HG03460 (cell line): ENCODE results near the gene CASKIN2.

Experiments used
- ATAC-seq: cut with Tn5 transposase; IDR thresholded peaks from one replicate; pipeline ENCODE4 v1.9.1; 2021; ENCODE audit not compliant: unreplicated experiment

Gene CASKIN2

DNA sequence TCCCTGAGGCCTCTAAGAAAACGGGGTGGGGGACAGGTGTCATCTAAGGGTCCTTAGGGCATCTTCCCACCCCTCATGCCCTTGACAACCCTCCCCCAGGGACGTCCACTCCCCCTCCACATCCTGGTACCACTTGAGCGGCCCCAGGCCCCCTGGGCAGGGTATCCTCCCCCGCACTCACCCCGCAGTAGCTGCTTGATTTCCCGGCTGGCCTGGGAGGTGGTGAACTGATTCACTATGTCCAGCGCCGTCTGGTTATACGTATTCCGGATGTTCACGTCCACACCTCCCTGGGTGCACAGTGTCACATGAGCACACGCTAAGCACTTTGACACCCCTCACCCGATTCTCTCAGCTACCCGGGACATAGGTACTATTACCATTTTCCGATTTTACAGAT lies 9.7 kb downstream of the CASKIN2 start:
- no peak for ATAC-seq

- ATAC-seq = no peak
These were observed 10.3 kb downstream of the CASKIN2 start for GRCh38 chr17:75505152-75505409.

DNA sequence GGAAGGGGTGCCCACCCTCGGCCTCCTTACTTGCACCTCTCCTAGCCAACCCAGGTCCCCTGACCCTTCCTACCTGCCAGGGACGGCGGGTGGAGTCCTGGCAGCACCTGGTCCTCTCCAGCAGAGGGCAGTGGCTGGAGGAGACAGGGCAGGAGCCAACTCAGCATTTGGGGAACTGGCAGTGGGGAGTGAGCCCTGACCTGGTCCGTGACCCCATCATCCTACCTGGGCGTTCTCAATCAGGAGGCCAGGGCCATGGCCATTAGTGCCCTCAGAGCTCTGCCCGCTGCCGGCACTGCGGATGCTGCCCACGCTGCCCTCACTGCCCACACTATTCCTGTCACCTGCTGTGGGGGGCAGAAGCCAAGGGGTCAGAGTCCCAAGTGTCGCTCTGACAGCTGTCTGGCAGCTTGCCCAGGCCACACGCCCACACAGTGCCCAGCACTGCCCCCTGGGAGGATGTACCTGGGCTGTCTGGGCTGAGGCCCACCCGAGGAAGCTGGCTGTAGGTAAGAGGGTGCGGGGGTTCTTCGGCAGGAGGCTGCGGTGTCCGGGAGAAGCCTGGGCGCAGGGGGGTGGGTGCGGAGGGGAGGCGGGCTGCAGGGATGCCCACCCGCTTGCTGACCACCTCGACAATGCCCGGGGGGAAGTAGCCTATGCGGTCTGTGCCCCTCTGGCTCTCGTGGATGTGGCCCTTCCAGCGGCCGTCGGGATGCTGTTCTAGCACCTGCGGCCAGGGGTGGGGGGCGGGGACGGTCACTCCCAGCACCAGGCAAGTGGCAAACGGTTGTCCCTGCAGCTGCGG lies 10.8 kb downstream of the CASKIN2 start:
- ATAC-seq = no peak

DNA sequence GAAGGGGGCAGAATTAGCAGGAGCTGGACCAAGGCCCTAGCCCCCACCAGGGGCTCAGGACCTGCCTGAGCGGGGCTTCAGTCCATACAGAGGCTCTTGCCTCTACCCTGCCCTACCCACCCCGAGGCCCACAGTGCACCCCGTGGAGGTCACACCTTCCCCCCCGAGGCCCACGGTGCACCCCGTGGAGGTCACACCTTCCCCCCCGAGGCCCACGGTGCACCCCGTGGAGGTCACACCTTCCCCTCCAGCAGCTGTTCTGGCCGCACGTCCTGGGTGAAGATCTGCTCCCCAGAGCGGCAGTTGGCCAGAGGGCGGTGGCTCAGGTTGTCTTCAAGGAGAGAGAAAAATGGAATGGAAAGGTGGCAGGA lies 11.4 kb downstream of the CASKIN2 start:
- no peak for ATAC-seq

GRCh38 chr17:75503337-75503950 lies 11.9 kb downstream of the CASKIN2 start:
- no peak for ATAC-seq

DNA sequence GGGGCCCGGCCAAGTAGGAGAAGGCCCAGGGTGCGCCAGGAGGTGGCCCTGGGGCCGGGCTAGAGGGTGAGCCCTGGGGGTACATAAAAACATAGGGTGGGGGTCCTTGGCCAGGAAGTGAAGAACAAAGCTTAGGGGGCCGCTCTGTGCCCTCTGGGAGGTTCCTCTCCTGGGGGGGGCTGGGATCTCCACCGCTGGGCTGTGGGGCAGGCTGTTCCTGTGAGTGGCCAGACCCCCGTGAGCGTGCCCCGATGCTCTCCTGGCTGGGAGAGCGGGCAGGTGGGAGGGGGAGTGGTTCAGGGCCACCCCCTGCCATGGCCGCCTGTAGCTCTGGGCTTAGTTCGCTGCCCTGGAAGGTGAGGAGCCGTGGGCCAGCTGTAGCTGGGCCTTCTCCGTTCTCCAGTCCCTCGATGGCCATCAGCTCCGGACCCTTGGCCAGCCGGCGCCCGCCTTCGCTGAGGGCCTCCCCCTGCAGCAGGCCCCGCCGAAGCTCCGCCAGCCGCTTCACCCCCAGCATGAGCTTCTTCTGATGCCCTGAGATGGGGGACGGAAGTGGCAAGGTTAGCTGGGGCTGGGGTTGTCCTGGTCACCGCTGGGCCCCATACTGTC lies 12.5 kb downstream of the CASKIN2 start:
- no peak for ATAC-seq

DNA sequence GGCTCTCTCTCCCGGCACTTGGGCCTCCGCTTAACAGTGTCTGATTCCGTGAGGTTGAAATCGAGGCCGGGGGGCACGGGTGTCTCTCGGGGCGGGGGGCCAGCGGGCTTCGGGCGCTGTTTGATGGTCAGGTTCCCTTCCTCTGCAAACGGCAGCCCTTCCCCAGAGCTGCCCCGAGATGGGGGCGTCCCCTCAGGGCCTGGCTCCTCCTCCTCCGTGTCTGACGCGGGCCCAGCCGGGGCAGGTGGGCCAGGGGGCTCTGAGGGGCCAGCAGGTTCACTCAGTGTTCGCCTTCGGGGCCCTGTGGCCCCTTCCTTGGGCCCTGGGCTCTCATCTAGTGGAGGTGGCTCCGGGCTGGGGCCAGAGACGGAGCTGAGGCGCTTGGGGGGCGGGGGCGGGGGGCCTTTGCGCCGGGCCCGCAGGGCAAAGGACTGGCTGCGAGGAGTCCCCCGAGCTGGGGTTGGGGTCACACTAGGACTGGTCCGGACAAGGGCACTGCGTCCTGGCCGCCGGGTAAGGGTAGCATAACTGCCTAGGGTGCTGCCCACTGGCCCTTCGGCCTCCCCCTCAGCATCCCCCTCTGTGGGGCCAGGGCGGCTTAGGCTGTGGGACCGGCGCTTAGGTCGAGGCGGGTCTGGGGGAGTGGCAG lies 13.1 kb downstream of the CASKIN2 start:
- no peak for ATAC-seq

DNA sequence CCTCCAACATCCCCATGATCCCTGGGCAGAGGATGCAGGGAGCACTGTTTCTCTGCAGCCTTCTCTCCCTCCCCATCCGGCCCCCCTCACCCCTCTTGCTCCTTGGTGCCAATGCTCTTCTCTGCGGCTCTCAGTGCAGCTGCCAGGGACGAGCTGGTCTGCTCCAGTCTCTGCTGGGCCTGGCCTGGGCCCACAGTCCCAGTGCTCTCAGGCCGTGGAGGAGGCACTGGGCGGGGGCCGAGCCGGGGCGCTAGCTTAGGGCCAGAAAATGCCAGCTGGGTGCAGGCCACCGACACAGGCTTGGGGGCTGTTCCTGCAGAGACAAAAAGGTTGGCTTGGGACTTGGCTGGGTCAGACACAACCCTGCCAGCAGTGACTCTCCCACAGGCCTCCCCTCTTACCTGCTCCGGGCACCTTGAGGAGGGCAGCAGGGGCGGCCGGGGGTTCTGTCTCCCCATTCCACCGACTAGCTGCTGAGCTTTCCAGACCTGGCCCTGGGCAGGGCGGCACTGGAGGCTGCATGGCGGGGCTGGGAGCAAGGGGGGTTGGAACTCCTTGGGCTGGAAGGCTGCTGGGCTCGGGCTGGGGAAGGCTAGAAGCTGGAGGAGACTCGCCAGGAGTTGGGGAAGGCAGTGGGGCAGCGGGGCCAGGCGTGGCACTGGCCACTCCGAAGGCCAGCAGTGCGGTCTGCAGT lies 13.8 kb downstream of the CASKIN2 start:
- ATAC-seq = no peak

DNA sequence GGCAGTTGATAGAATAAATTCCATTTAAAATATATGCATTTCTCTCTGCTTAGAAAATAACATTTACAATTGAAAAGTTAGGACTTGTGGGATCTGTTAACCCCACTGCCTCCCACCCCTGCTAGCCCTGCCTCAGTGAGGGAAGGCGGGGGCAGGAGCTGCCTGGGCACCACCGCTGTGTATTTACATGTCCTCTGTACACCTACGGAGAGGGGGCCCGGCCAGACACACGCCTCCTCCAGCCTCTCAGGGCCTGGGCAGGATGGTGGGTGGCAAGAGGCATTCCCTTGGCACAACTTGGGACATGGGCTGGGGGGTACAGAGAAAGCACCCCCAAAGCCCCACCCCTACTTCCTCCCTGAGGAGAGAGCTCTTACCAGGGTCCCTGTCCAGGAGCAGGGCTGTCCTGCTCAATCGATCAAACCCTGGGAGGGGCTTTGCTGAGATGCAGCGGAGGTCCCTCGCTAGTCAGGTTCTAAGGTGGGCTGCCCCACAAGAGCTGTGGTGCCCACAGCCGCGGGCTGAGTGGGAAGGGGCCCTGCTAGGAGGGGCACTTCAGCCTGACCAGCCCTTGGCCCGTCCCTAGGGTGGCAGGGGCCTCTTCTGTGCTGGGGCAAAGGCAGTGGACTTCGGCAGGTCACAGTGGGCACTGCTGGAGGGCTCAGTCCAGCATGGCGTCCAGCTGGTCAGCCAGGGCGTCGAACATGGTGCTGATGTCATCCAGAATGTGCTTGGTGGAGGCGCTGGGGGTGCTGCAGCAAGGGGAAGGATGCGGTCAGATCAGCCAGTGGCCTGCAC lies 14.7 kb downstream of the CASKIN2 start:
- no peak for ATAC-seq

DNA sequence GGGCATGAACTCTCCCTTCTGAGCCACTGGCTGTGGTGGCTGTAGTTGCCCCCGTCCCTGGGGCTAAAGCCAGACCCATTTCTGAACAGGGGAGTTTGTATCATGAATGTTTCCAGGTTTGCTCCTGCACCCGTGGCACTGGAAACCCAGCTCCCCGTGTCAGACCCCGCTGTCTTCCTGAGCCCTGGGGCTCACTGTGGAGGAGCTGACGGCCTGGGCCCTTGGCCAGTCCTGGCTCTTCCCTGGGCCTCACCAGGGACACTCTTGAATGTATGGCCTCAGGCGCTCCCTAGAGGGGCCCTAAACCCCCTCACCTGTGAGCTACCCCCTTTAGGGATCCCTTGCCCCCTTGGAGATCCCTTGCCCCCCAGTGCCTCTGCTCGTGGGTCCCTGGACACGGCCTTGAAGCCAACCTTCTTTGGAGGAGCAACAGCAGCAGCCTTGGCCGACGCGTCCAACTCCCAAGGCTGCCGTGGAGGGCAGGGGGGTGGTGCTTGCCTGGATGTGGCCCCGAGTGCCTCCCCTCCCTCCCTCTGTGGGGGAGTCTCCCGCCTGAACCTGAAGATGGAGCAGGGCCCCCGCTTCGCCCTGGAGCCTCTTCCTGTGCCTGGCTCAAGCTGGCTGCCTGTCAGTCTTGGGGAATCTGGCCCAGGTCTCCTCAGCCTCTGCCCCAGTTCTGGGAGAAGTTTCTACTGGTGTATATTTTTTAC lies 15.9 kb downstream of the CASKIN2 start:
- ATAC-seq = no peak

- ATAC-seq = no peak
These were observed 16.6 kb downstream of the CASKIN2 start for GRCh38 chr17:75498726-75499213.

DNA sequence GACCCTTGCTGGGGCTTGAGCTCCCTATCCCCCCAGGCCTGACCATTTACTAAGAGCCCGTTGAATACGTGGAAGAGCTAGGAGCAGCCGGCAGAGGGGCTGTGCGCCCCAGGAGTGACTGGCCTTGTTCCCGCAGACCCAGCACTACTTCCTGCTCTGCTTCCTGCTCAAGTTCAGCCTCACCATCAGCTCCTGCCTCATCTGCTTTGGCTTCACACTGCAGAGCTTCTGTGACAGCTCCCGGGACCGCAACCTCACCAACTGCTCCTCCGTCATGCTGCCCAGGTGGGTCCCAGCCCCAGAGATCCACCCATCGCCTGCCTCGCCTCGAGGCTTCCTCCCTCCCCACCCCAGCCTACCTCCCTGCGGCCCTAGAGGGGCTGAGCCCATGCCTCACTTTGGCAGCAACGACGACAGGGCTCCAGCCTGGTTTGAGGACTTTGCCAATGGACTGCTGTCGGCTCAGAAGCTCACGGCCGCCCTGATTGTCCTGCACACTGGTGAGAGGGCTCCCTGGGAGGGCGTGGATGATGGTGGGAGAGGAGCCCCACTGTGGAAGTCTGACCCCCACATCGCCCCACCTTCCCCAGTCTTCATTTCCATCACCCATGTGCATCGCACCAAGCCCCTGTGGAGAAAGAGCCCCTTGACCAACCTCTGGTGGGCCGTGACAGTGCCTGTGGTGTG lies 17.2 kb downstream of the CASKIN2 start:
- no peak for ATAC-seq

GRCh38 chr17:75496005-75496404 lies 19.3 kb downstream of the CASKIN2 start:
- no peak for ATAC-seq

DNA sequence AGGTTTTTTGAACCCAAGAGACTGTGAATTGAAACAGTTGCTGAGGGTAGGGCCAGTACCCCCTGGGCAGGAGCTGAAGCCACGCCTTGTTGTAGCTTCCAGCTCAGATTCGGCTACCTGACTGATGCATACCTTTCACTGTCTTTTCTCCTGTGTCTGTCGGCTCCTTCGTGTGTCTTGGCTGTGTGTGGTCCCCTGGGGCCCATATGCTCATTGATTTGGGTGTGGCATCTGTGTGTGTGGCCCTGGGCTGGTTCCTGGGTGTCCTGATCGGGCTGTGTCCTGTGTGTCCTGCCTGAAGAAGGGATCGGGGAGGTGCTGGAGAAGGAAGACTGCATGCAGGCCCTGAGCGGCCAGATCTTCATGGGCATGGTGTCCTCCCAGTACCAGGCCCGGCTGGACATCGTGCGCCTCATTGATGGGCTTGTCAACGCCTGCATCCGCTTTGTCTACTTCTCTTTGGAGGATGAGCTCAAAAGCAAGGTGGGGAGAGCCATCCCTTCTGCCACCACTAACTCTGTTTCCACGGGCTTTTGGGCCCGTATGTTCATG lies 20.9 kb downstream of the CASKIN2 start:
- no peak for ATAC-seq

GRCh38 chr17:75493476-75494129 lies 21.7 kb downstream of the CASKIN2 start:
- ATAC-seq = no peak

GRCh38 chr17:75492555-75493168 lies 22.7 kb downstream of the CASKIN2 start:
- ATAC-seq = no peak

DNA sequence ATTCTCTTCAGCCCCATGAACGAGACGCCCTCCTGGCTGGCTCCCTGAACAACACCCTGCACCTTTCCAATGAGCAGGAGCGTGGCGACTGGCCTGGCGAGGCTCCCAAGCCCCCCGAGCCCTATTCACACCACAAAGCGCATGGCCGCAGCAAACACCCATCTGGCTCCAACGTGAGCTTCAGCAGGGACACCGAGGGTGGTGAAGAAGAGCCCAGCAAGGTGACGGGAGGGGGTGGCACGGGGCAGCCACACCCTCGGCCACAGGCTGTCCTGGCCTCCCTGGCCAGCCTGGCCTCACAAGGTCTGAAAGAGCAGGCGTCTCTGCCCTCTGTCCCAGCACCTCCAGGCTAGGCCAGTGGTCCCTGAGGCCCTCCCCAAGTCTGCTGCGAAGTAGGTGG lies 23.7 kb downstream of the CASKIN2 start:
- ATAC-seq = no peak
